Prostate gland (tissue), 2 donors: ENCODE data around the gene GMDS.

Experiments
- POLR2A ChIP-seq: fragments of 450-650 bp; IDR thresholded peaks from one replicate; pipeline ENCODE4 v1.6.1; 2016; ENCODE audit warnings: antibody characterized with exemption, mild to moderate bottlenecking
- POLR2AphosphoS5 ChIP-seq: sonication (generic); formaldehyde crosslinking; IDR thresholded peaks from one replicate; pipeline ENCODE4 v1.6.1; 2017; ENCODE audit warnings: antibody characterized with exemption
- TF ChIP-seq, protein P1 (sequence below), 4 experiments: fragments of 200-600 bp in 2 of 4; fragments of 450-650 bp in 2 of 4; sonication (generic) in 2 of 4; IDR thresholded peaks; 1 replicate in 3 of 4; 2 replicates in 1 of 4; pipeline ENCODE4 v1.5.1; 2016 to 2019; ENCODE audit warnings: antibody characterized with exemption in 4 of 4, mild to moderate bottlenecking in 2 of 4, moderate library complexity in 2 of 4

DNA sequence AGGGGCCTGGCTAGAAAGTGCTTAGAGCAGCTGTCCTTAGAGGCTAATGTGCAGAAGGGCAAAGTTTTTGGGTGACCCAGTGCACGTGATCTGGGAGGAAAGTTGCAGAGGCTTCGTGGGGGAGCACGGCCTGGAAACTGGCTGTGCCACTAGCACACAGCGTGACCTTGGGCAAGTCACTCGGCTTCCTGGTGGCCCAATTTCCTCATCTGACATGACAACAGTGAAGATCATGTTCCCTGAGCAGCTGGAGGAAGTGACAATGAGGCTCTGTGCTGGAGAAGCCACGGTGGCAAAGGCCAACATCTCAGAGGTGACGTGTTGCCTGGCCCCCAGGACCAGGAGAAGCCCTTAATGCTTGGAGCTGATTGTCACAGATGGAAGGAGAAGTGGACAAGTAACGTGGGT lies 536.2 kb downstream of the GMDS start:
- no peak for TF ChIP-seq POLR2A
- TF ChIP-seq, protein P1, sequence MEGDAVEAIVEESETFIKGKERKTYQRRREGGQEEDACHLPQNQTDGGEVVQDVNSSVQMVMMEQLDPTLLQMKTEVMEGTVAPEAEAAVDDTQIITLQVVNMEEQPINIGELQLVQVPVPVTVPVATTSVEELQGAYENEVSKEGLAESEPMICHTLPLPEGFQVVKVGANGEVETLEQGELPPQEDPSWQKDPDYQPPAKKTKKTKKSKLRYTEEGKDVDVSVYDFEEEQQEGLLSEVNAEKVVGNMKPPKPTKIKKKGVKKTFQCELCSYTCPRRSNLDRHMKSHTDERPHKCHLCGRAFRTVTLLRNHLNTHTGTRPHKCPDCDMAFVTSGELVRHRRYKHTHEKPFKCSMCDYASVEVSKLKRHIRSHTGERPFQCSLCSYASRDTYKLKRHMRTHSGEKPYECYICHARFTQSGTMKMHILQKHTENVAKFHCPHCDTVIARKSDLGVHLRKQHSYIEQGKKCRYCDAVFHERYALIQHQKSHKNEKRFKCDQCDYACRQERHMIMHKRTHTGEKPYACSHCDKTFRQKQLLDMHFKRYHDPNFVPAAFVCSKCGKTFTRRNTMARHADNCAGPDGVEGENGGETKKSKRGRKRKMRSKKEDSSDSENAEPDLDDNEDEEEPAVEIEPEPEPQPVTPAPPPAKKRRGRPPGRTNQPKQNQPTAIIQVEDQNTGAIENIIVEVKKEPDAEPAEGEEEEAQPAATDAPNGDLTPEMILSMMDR (IDR thresholded peaks at IDR 0.05), result no peak
- TF ChIP-seq POLR2AphosphoS5, result no peak
